Ovary (tissue), 3 donors: Measurements from ENCODE around the gene NPY5R.

ENCODE experiments used
- POLR2A ChIP-seq: fragments of 450-650 bp; IDR thresholded peaks from one replicate; pipeline ENCODE4 v1.6.1; 2017; ENCODE audit warnings: antibody characterized with exemption, mild to moderate bottlenecking, moderate library complexity
- TF ChIP-seq, protein P1 (sequence below), 3 donors: fragments of 450-650 bp in 2 of 3; fragments of 200-600 bp in 1 of 3; IDR thresholded peaks; one replicate each; pipeline versions ENCODE4 v1.5.1 to v1.8.0; 2016 to 2022; ENCODE audit warnings: antibody characterized with exemption in 3 of 3, mild to moderate bottlenecking in 1 of 3
- donor health status: DM: no; HTN: no; CAD: no.

DNA sequence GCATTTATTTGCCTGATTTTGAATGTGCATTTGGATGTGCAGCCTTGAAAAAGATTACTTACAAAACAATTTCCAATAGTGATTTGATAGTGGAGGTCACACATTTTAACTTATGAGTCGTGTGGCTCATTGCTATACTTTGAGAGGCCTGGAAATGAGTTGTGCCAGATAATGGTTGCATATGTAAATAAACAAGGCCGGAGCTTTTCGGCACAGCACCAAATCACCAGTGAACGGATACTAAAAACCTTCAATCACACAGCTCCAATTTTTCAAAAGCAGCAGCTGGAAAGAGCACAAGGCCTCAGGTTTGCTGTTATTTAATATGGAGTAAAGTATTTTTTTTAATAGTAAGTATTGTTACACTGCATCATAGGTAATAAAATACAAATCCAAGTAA lies 57.2 kb downstream of the NPY5R start:
- TF ChIP-seq, protein P1, sequence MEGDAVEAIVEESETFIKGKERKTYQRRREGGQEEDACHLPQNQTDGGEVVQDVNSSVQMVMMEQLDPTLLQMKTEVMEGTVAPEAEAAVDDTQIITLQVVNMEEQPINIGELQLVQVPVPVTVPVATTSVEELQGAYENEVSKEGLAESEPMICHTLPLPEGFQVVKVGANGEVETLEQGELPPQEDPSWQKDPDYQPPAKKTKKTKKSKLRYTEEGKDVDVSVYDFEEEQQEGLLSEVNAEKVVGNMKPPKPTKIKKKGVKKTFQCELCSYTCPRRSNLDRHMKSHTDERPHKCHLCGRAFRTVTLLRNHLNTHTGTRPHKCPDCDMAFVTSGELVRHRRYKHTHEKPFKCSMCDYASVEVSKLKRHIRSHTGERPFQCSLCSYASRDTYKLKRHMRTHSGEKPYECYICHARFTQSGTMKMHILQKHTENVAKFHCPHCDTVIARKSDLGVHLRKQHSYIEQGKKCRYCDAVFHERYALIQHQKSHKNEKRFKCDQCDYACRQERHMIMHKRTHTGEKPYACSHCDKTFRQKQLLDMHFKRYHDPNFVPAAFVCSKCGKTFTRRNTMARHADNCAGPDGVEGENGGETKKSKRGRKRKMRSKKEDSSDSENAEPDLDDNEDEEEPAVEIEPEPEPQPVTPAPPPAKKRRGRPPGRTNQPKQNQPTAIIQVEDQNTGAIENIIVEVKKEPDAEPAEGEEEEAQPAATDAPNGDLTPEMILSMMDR (IDR thresholded peaks at IDR 0.05), result no peak
- TF ChIP-seq POLR2A, result no peak
